ENCODE measurements around the gene FOXD2.

FOXD2 gene

GRCh38 chr1:47487850-47488450 lies 50.1 kb downstream of the FOXD2 start:
- no peak for DNase-seq (ENCODE audit: low read depth)
- no peak for TF ChIP-seq CTCF (conservative IDR thresholded peaks at IDR 0.05; ENCODE audit: low read depth, low read length)
- H3K4me3 ChIP-seq (ENCODE audit: low read depth, low read length): no peak overlapping the region

All from choroid plexus epithelial cell (primary cell).